SU-DHL-6 (cell line): ENCODE data around the gene ATG16L1.

Experiments
- CTCF ChIP-seq: fragments of 200-600 bp; sonication (generic); IDR thresholded peaks from one replicate; pipeline ENCODE4 v1.5.1; 2017; ENCODE audit warnings: antibody characterized with exemption, mild to moderate bottlenecking, low read length, moderate library complexity; ENCODE audit not compliant: insufficient read depth, poor library complexity, severe bottlenecking
- EZH2phosphoT487 ChIP-seq: fragments of 200-600 bp; sonication (generic), shearing (Covaris generic); conservative IDR thresholded peaks from 2 replicates; pipeline ENCODE4 v1.6.1; 2018; ENCODE audit warnings: mild to moderate bottlenecking, antibody characterized with exemption, low read length, moderate library complexity, mixed read lengths

DNA sequence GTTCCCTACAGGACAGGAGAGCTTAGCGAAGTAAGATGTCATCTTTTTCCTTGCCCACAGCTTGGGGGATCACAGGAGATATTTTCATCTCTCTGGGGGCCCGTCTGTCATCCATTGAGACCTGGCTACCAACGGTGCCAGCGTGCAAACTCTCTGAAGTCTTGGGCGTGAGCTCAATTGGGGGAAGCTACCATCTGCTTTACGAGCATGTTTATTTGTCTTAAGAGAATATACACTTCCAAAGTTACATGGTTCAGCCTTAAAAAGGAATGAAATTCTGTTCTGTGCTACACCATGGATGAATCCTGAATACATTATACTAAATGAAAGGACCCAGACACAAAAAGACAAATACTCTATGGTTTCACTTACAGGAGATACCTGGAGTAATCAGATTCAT lies 69.7 kb downstream of the ATG16L1 start:
- TF ChIP-seq CTCF: no peak
- no peak for TF ChIP-seq EZH2phosphoT487
